ENCODE results near the gene DEPDC4.

Gene DEPDC4

GRCh38 chr12:100267603-100268281 lies 863 bp upstream of the DEPDC4 start:
- POLR2A ChIA-PET, result interaction anchor here (0.6 to 2.6 kb wide), 8 partner anchors 12 to 1285 kb away, joined by 3 to 11 read pairs (median 4); partner anchors contain the start of gene ACTR6
- peak overlapping the region; percentile 93 for H3K27ac ChIP-seq (ENCODE audit: extremely low read depth, low read depth, low read length)
- peak overlapping the region; percentile 68 for H3K4me3 ChIP-seq (ENCODE audit: low read depth, low read length)
- H3K36me3 ChIP-seq (ENCODE audit: control insufficient read depth in 2 of 2, insufficient read depth in 1 of 2, low read length in 2 of 2), result no peaks in the 10 kb centered on the region
- H3K9me3 ChIP-seq (ENCODE audit: control insufficient read depth, insufficient read depth, low read depth, low read length), result no peaks in the 10 kb centered on the region
- CTCF ChIA-PET, result interaction anchor here (0.5 to 1.7 kb wide), 3 partner anchors 87 to 1324 kb away, joined by 3 to 8 read pairs (median 4); no protein-coding TSS in a partner anchor
- TF ChIP-seq ZSCAN30 (tag by site-specific recombination; IDR thresholded peaks at IDR 0.05) (0 out of 2 replicates have a peak, but pooled peaks have one; percentile 1), INSM2 (tag by site-specific recombination; IDR thresholded peaks at IDR 0.05) (no peak), ZBTB26 (tag by site-specific recombination; optimal IDR thresholded peaks at IDR 0.05) (peak; percentile 0), ZBTB20 (tag by site-specific recombination; IDR thresholded peaks at IDR 0.05) (peak; percentile 83; the same call in 1 of the 2 replicates), CTCF (tag by site-specific recombination; IDR thresholded peaks at IDR 0.05) (peak; percentile 2; the same call in 1 of the 2 replicates), PRDM10 (tag by site-specific recombination; IDR thresholded peaks at IDR 0.05) (peak; percentile 67), ZNF629 (tag by site-specific recombination; IDR thresholded peaks at IDR 0.05) (peak; percentile 58), ZNF623 (tag by site-specific recombination; IDR thresholded peaks at IDR 0.05) (no peak), ZBTB17 (tag by site-specific recombination; IDR thresholded peaks at IDR 0.05) (peak; percentile 73), ZNF174 (tag by site-specific recombination; IDR thresholded peaks at IDR 0.05) (no peak), KLF16 (tag by site-specific recombination; IDR thresholded peaks at IDR 0.05) (no peak), ZNF223 (tag by site-specific recombination; IDR thresholded peaks at IDR 0.05) (0 out of 2 replicates have a peak, but pooled peaks have one; percentile 56), ZFHX2 (tag by site-specific recombination; conservative IDR thresholded peaks at IDR 0.05) (no peak), SALL2 (tag by site-specific recombination; IDR thresholded peaks at IDR 0.05; ENCODE audit: borderline replicate concordance) (no peak)
- peaks cover 6% of the 10 kb centered on the region for H3K4me1 ChIP-seq (ENCODE audit: control insufficient read depth, insufficient read depth, low read length)

- POLR2A ChIA-PET, result interaction anchor here (0.6 to 2.6 kb wide), 9 partner anchors 9 to 1141 kb away, joined by 3 to 11 read pairs (median 6); partner anchors contain the start of genes ACTR6, ARL1 and GAS2L3
- TF ChIP-seq INSM2 (tag by site-specific recombination; IDR thresholded peaks at IDR 0.05) (no peak), ZNF501 (tag by site-specific recombination; IDR thresholded peaks at IDR 0.05) (0 out of 2 replicates have a peak, but pooled peaks have one; percentile 5), PBX3 (CRISPR knock-in tag; IDR thresholded peaks at IDR 0.05) (0 out of 2 replicates have a peak, but pooled peaks have one; percentile 19), ZNF747 (tag by site-specific recombination; IDR thresholded peaks at IDR 0.05) (no peak), ZBTB48 (tag by site-specific recombination; IDR thresholded peaks at IDR 0.05) (peak; percentile 96), ZSCAN23 (tag by site-specific recombination; IDR thresholded peaks at IDR 0.05) (no peak)
Measured at GRCh38 chr12:100266585-100266834, 369 bp downstream of the DEPDC4 start.

More at GRCh38 chr12:100266585-100266834, 369 bp downstream of the DEPDC4 start:
- CTCF ChIA-PET, result interaction anchor here (0.9 to 1.7 kb wide), 3 partner anchors 45 to 289 kb away, joined by 3 to 8 read pairs (median 4); no protein-coding TSS in a partner anchor
- peak overlapping the region; percentile 68 for H3K4me3 ChIP-seq (ENCODE audit: low read depth, low read length)
- no peaks in the 10 kb centered on the region for H3K36me3 ChIP-seq (ENCODE audit: control insufficient read depth in 2 of 2, insufficient read depth in 1 of 2, low read length in 2 of 2)
- H3K9me3 ChIP-seq (ENCODE audit: control insufficient read depth, insufficient read depth, low read depth, low read length), result no peaks in the 10 kb centered on the region
- H3K4me1 ChIP-seq (ENCODE audit: control insufficient read depth, insufficient read depth, low read length), result 0 out of 2 replicates have a peak, but pooled peaks cover 6% of the 10 kb centered on the region
- peak overlapping the region; percentile 55; the same call in 1 of the 2 replicates for H3K27ac ChIP-seq (ENCODE audit: extremely low read depth, low read depth, low read length)

Measured in HEK293 (cell line).